H1 (cell line): ENCODE results near the gene CLEC16A. TPM values are rescaled to one million over a fixed set of nuclear protein-coding genes. Genes with fewer than 3 reads are reported as not detected.

Experiments used
- CTCF ChIA-PET: fragments of 300-600 bp; sonication (Branson Sonifier 250); formaldehyde crosslinking; loops from one replicate; lab custom pipeline; 2021; ENCODE audit not compliant: partially characterized antibody; lab: Charles Lee
- POLR2A ChIA-PET: fragments of 300-600 bp; sonication (Branson Sonifier 250); formaldehyde crosslinking; loops from one replicate; lab custom pipeline; 2021; ENCODE audit warnings: inconsistent platforms; ENCODE audit not compliant: partially characterized antibody; lab: Charles Lee
- DNase-seq, 2 experiments: peaks; one replicate each; pipeline versions ENCODE4 v3.0.0 to v3.0.0-alpha.2; 2010 to 2022; ENCODE audit warnings: low spot score in 2 of 2, low read depth in 1 of 2, mixed read lengths in 1 of 2
- FAIRE-seq: peaks from 2 replicates; lab custom pipeline; 2011; peaks lifted over from hg19 to GRCh38; lab: Jason Lieb, UNC
- H2AFZ ChIP-seq: 2 replicates; pipeline ENCODE4 v1.8.1; 2012; ENCODE audit warnings: low read length, inconsistent platforms
- H2AK5ac ChIP-seq: 2 replicates; pipeline ENCODE4 v1.6.1; 2013; ENCODE audit warnings: low read depth, low read length
- H2BK120ac ChIP-seq: replicated peaks from 2 replicates; pipeline ENCODE3; 2013; ENCODE audit warnings: low read depth, low read length, inconsistent platforms
- H2BK12ac ChIP-seq: 2 replicates; pipeline ENCODE4 v1.6.1; 2013; ENCODE audit warnings: low read depth, low read length
- H2BK15ac ChIP-seq: 2 replicates; pipeline ENCODE4 v1.6.1; 2013; ENCODE audit warnings: low read length
- H2BK20ac ChIP-seq: 2 replicates; pipeline ENCODE4 v1.6.1; 2013; ENCODE audit warnings: low read length
- H2BK5ac ChIP-seq: 2 replicates; pipeline ENCODE4 v1.6.1; 2013; ENCODE audit warnings: low read depth, low read length
- H3K14ac ChIP-seq: 2 replicates; pipeline ENCODE4 v1.6.1; 2013; ENCODE audit warnings: inconsistent platforms; ENCODE audit not compliant: insufficient read length
- H3K18ac ChIP-seq: 2 replicates; pipeline ENCODE4 v1.6.1; 2013; ENCODE audit warnings: low read length; ENCODE audit errors: extremely low read depth
- H3K23ac ChIP-seq: 2 replicates; pipeline ENCODE4 v1.6.1; 2013; ENCODE audit warnings: inconsistent platforms; ENCODE audit not compliant: insufficient read length
- H3K23me2 ChIP-seq: 2 replicates; pipeline ENCODE4 v1.6.1; 2013; ENCODE audit warnings: low read depth, low read length
- H3K27ac ChIP-seq: 2 replicates; pipeline ENCODE4 v1.6.1; 2011; ENCODE audit warnings: low read depth, low read length, inconsistent platforms
- H3K27me3 ChIP-seq, 4 experiments: replicated peaks in 1 of 4; 1 replicate in 1 of 4; 2 replicates in 3 of 4; pipeline versions ENCODE4 v1.6.1 to v1.8.1; 2011 to 2013; ENCODE audit warnings: low read length in 3 of 4, mild to moderate bottlenecking in 3 of 4, inconsistent platforms in 2 of 4, mixed read lengths in 2 of 4, moderate library complexity in 1 of 4; ENCODE audit not compliant: control insufficient read depth in 3 of 4, insufficient read depth in 3 of 4; ENCODE audit errors: extremely low read depth in 1 of 4
- H3K36me3 ChIP-seq, 4 experiments: 2 replicates each; pipeline versions ENCODE4 v1.6.1 to v1.8.1; 2011 to 2013; ENCODE audit warnings: mild to moderate bottlenecking in 4 of 4, low read length in 3 of 4, moderate library complexity in 2 of 4, control low read depth in 1 of 4, inconsistent platforms in 1 of 4; ENCODE audit not compliant: insufficient read depth in 4 of 4, control insufficient read depth in 2 of 4
- H3K4ac ChIP-seq: replicated peaks from 2 replicates; pipeline ENCODE3; 2013; ENCODE audit warnings: low read length, low read depth, mixed read lengths, inconsistent platforms; ENCODE audit not compliant: insufficient read length
- H3K4me1 ChIP-seq, 4 experiments: replicated peaks in 1 of 4; 1 replicate in 1 of 4; 2 replicates in 3 of 4; pipeline versions ENCODE4 v1.6.1 to v1.8.1; 2011 to 2013; ENCODE audit warnings: low read length in 3 of 4, inconsistent platforms in 2 of 4, mixed read lengths in 1 of 4; ENCODE audit not compliant: insufficient read depth in 4 of 4, control insufficient read depth in 3 of 4
- H3K4me2 ChIP-seq, 2 experiments: 2 replicates each; pipeline versions ENCODE4 v1.6.1 to v1.8.1; 2011 to 2013; ENCODE audit warnings: low read depth in 2 of 2, low read length in 2 of 2, control low read depth in 1 of 2, inconsistent platforms in 1 of 2, mild to moderate bottlenecking in 1 of 2; ENCODE audit not compliant: insufficient read depth in 1 of 2
- H3K4me3 ChIP-seq, 4 experiments: fragments of 200-600, 300-600 bp in 1 of 4; sonication (generic), shearing (Covaris generic), sonication (Bioruptor Twin) in 1 of 4; 2 replicates each; pipeline versions ENCODE4 v1.5.1 to v1.8.1; 2011 to 2016; ENCODE audit warnings: low read length in 4 of 4, low read depth in 3 of 4, control low read depth in 2 of 4, inconsistent platforms in 2 of 4, mild to moderate bottlenecking in 2 of 4, mixed read lengths in 1 of 4, moderate library complexity in 1 of 4; ENCODE audit not compliant: insufficient read depth in 2 of 4; ENCODE audit errors: extremely low read depth in 1 of 4
- H3K56ac ChIP-seq: replicated peaks from 2 replicates; pipeline ENCODE3; 2013; ENCODE audit warnings: low read depth, mild to moderate bottlenecking, mixed read lengths, low read length, inconsistent platforms; ENCODE audit not compliant: insufficient read length
- H3K79me1 ChIP-seq: 2 replicates; pipeline ENCODE4 v1.6.1; 2013; ENCODE audit warnings: low read depth, low read length, control low read depth
- H3K79me2 ChIP-seq, 2 experiments: 2 replicates each; pipeline versions ENCODE4 v1.6.1 to v1.8.1; 2012 to 2013; ENCODE audit warnings: low read length in 2 of 2, mild to moderate bottlenecking in 2 of 2, inconsistent platforms in 1 of 2; ENCODE audit not compliant: insufficient read depth in 2 of 2, control insufficient read depth in 1 of 2
- H3K9ac ChIP-seq, 4 experiments: replicated peaks in 1 of 4; 1 replicate in 1 of 4; 2 replicates in 3 of 4; pipeline versions ENCODE4 v1.6.1 to v1.8.1; 2011 to 2013; ENCODE audit warnings: low read depth in 3 of 4, low read length in 3 of 4, control low read depth in 2 of 4, mild to moderate bottlenecking in 2 of 4, moderate library complexity in 2 of 4, inconsistent platforms in 1 of 4; ENCODE audit errors: extremely low read depth in 1 of 4
- H3K9me3 ChIP-seq, 2 experiments: 2 replicates each; pipeline versions ENCODE4 v1.6.1 to v1.8.1; 2012 to 2013; ENCODE audit warnings: mild to moderate bottlenecking in 2 of 2, moderate library complexity in 2 of 2, control low read depth in 1 of 2, inconsistent platforms in 1 of 2, low read depth in 1 of 2, low read length in 1 of 2, mixed read lengths in 1 of 2; ENCODE audit not compliant: insufficient read depth in 2 of 2
- H4K20me1 ChIP-seq, 2 experiments: replicated peaks in 1 of 2; 2 replicates each; pipeline versions ENCODE3 to v1.8.1; 2011 to 2013; ENCODE audit warnings: inconsistent platforms in 2 of 2, low read length in 2 of 2, mild to moderate bottlenecking in 1 of 2; ENCODE audit not compliant: insufficient read depth in 2 of 2, control insufficient read depth in 1 of 2
- H4K5ac ChIP-seq: 2 replicates; pipeline ENCODE4 v1.6.1; 2013; ENCODE audit warnings: low read length, low read depth, mixed read lengths, inconsistent platforms; ENCODE audit not compliant: insufficient read length
- H4K8ac ChIP-seq: 2 replicates; pipeline ENCODE4 v1.8.0; 2013; ENCODE audit warnings: mild to moderate bottlenecking, moderate library complexity, low read length, inconsistent platforms; ENCODE audit not compliant: insufficient read depth; ENCODE audit errors: extremely low read depth
- H4K91ac ChIP-seq: replicated peaks from 2 replicates; pipeline ENCODE3; 2013; ENCODE audit warnings: low read length, mixed read lengths, inconsistent platforms; ENCODE audit not compliant: insufficient read length
- BACH1 ChIP-seq: IDR thresholded peaks from 2 replicates; pipeline ENCODE4 v1.6.1; 2012; ENCODE audit warnings: low read length, improper control_type of control experiment
- BRCA1 ChIP-seq: IDR thresholded peaks from 2 replicates; pipeline ENCODE4 v1.6.1; 2012; ENCODE audit warnings: low read depth, low read length, improper control_type of control experiment
- CHD2 ChIP-seq: IDR thresholded peaks from 2 replicates; pipeline ENCODE4 v1.6.1; 2012; ENCODE audit warnings: low read length, improper control_type of control experiment
- CTBP2 ChIP-seq: IDR thresholded peaks from 2 replicates; pipeline ENCODE4 v1.7.0; 2011; ENCODE audit warnings: borderline replicate concordance, mild to moderate bottlenecking, moderate library complexity, mixed read lengths, low read length; ENCODE audit not compliant: insufficient read depth, insufficient read length
- POU5F1 ChIP-seq: IDR thresholded peaks from 2 replicates; pipeline ENCODE4 v1.6.1; 2011; ENCODE audit warnings: low read depth, mild to moderate bottlenecking, low read length, moderate library complexity
- RNF2 ChIP-seq: fragments of 200-900, 300-1000 bp; sonication (generic); IDR thresholded peaks from 2 replicates; pipeline ENCODE4 v1.7.1; 2016; ENCODE audit warnings: borderline replicate concordance, low read depth, mild to moderate bottlenecking, antibody characterized with exemption, low read length; ENCODE audit not compliant: poor library complexity, severe bottlenecking; ENCODE audit errors: missing control alignments
- TAF1 ChIP-seq: IDR thresholded peaks from 2 replicates; pipeline ENCODE4 v1.6.1; 2011; ENCODE audit warnings: mild to moderate bottlenecking, low read depth, low read length
- TEAD4 ChIP-seq: IDR thresholded peaks from 2 replicates; pipeline ENCODE4 v1.6.1; 2012; ENCODE audit warnings: low read depth, low read length, inconsistent platforms, mixed read lengths
- YY1 ChIP-seq: IDR thresholded peaks from 2 replicates; pipeline ENCODE4 v1.6.1; 2011; ENCODE audit warnings: low read depth, mild to moderate bottlenecking, low read length
- WGBS, 2 experiments: shearing (Covaris generic) in 1 of 2; methylation state at CpG; one replicate each; pipeline versions ENCODE4 v1.1.6 to v1.1.7; 2013 to 2015; ENCODE audit warnings: low lambda C conversion rate in 2 of 2, mixed read lengths in 2 of 2, inconsistent platforms in 1 of 2, low coverage in 1 of 2, missing lambda C conversion rate in 1 of 2; ENCODE audit not compliant: insufficient replicate concordance in 2 of 2, insufficient coverage in 1 of 2, insufficient read length in 1 of 2; ENCODE audit errors: extremely low coverage in 1 of 2, missing lambda C conversion rate in 1 of 2; 5-methylcytosine and 5-hydroxymethylcytosine counted together
- polyA plus RNA-seq, 7 experiments: library from polyadenylated mRNA; depleted of rRNA in 3 of 7; stranded (reverse) in 5 of 7; unstranded in 2 of 7; fragments of >200 nt in 5 of 7; fragments of 200-250 nt in 2 of 7; gene quantifications; 1 replicate in 5 of 7; 2 replicates in 1 of 7; 4 replicates in 1 of 7; pipeline versions ENCODE4 v1.2.1 to v1.2.3, GENCODE V29; 2011 to 2013; ENCODE audit warnings: missing spikeins in 2 of 7, mixed read lengths in 2 of 7
- total RNA-seq: library from RNA; stranded (reverse); fragmentation: NEBNext Ultra II Directional; extraction: Animal tissue kit (Norgen Biotek cat#: 25700); gene quantifications from 2 replicates; pipeline ENCODE4 v1.2.1, GENCODE V29; 2021

The CLEC16A gene
- total and polyA plus RNA-seq, 2 of the 8 experiments (the other 6 are each of a cell fraction or from before 2014, with no cell fraction given) = 7.6 to 19.3 TPM

- Histone ChIP-seq H4K5ac (no peak overlapping the region), H3K79me2 (no peaks in the 10 kb centered on the region), H3K23ac (no peak overlapping the region), H2BK5ac (no peak overlapping the region), H2BK15ac (no peak overlapping the region), H3K9ac (no peak overlapping the region), H2BK12ac (no peak overlapping the region), H4K8ac (no peak overlapping the region), H2BK20ac (no peak overlapping the region), H3K4me1 (no peaks in the 10 kb centered on the region), H3K18ac (no peak overlapping the region), H3K79me1 (no peaks in the 10 kb centered on the region; the same call in 1 of the 2 replicates), H2AK5ac (no peak overlapping the region), H2AFZ (no peak overlapping the region), H3K4me3 (no peak overlapping the region), H3K27me3 (no peaks in the 10 kb centered on the region), H3K27ac (no peak overlapping the region), H2BK120ac (no peak overlapping the region), H3K23me2 (peaks cover 2% of the 10 kb centered on the region; the same call in 1 of the 2 replicates), H4K20me1 (peaks cover 0 to 3% of the 10 kb centered on the region in 2 experiments), H4K91ac (no peak overlapping the region), H3K56ac (no peak overlapping the region), H3K36me3 (no peaks in the 10 kb centered on the region; a peak in 1 of 8 replicates), H3K14ac (no peak overlapping the region), H3K4ac (no peak overlapping the region), H3K9me3 (no peaks in the 10 kb centered on the region), H3K4me2 (no peak overlapping the region)
- WGBS, 2 experiments = 74% methylated on average over 1 of the region's 1 CpG; no CpG with 5 or more reads in 1 of the 2 experiments
- ChIA-PET CTCF (interaction anchor here (0.8 kb wide), 1 partner anchor 28 kb away, joined by 3 read pairs; no protein-coding TSS in a partner anchor), POLR2A (no interaction called here)
- FAIRE-seq = no peak
- TF ChIP-seq TEAD4 (no peak), POU5F1 (no peak), BRCA1 (no peak), BACH1 (no peak), CTBP2 (no peak), TAF1 (no peak), YY1 (no peak), CHD2 (no peak), RNF2 (no peak)
- DNase-seq = no peak
These were observed 67.0 kb downstream of the CLEC16A start for GRCh38 chr16:11011326-11011725.
